Astrocyte (in vitro differentiated cells and primary cell): Measurements from ENCODE around the gene CNTN6. TPM values are rescaled to one million over a fixed set of nuclear protein-coding genes. Genes with fewer than 3 reads are reported as not detected.
"Not testable (repeated sequence)": the region's sequence is repeated elsewhere in the genome, so short reads cannot be mapped to it uniquely, and the experiment has no call there.

Experiments used
- DNase-seq: peaks from one replicate; pipeline ENCODE4 v3.0.0-alpha.2; 2010; ENCODE audit warnings: low read depth
- FAIRE-seq: peaks from 2 replicates; lab custom pipeline; 2011; peaks lifted over from hg19 to GRCh38; lab: Jason Lieb, UNC
- H2AFZ ChIP-seq: 2 replicates; pipeline ENCODE4 v1.6.0; 2012; ENCODE audit warnings: low read depth, low read length, inconsistent platforms
- H3K27ac ChIP-seq: 2 replicates; pipeline ENCODE4 v1.5.1; 2011; ENCODE audit warnings: low read depth, low read length, inconsistent platforms
- H3K27me3 ChIP-seq: 2 replicates; pipeline ENCODE4 v1.6.0; 2011; ENCODE audit warnings: low read length, inconsistent platforms; ENCODE audit not compliant: insufficient read depth
- H3K36me3 ChIP-seq: 2 replicates; pipeline ENCODE4 v1.5.1; 2011; ENCODE audit warnings: low read length, inconsistent platforms; ENCODE audit not compliant: insufficient read depth
- H3K4me1 ChIP-seq: 2 replicates; pipeline ENCODE4 v1.5.1; 2011; ENCODE audit warnings: low read length, inconsistent platforms; ENCODE audit not compliant: insufficient read depth
- H3K4me2 ChIP-seq: 2 replicates; pipeline ENCODE4 v1.6.0; 2012; ENCODE audit warnings: low read length, inconsistent platforms
- H3K4me3 ChIP-seq: 2 replicates; pipeline ENCODE4 v1.5.1; 2011; ENCODE audit warnings: low read depth, mild to moderate bottlenecking, low read length, inconsistent platforms; ENCODE audit not compliant: insufficient read depth
- H3K79me2 ChIP-seq: 2 replicates; pipeline ENCODE4 v1.6.0; 2012; ENCODE audit warnings: mild to moderate bottlenecking, low read length, inconsistent platforms; ENCODE audit not compliant: insufficient read depth
- H3K9ac ChIP-seq: 2 replicates; pipeline ENCODE4 v1.6.0; 2012; ENCODE audit warnings: mild to moderate bottlenecking, low read length, inconsistent platforms
- H3K9me3 ChIP-seq: 2 replicates; pipeline ENCODE4 v1.5.1; 2012; ENCODE audit warnings: low read depth, mild to moderate bottlenecking, low read length, inconsistent platforms; ENCODE audit not compliant: insufficient read depth
- H4K20me1 ChIP-seq: 2 replicates; pipeline ENCODE4 v1.6.0; 2012; ENCODE audit warnings: low read length, inconsistent platforms; ENCODE audit not compliant: insufficient read depth
- H3K27ac Mint-ChIP-seq: one replicate; pipeline ENCODE4 v1.8.0; 2021; ENCODE audit warnings: mild to moderate bottlenecking, mixed read lengths; ENCODE audit not compliant: unreplicated experiment
- H3K27me3 Mint-ChIP-seq: one replicate; pipeline ENCODE4 v1.8.0; 2021; ENCODE audit warnings: low read depth, mixed read lengths; ENCODE audit not compliant: unreplicated experiment
- H3K36me3 Mint-ChIP-seq: one replicate; pipeline ENCODE4 v1.8.0; 2021; ENCODE audit warnings: low read depth, mixed read lengths; ENCODE audit not compliant: unreplicated experiment
- H3K4me1 Mint-ChIP-seq: one replicate; pipeline ENCODE4 v1.8.0; 2021; ENCODE audit warnings: low read depth, mixed read lengths; ENCODE audit not compliant: unreplicated experiment
- H3K4me3 Mint-ChIP-seq: one replicate; pipeline ENCODE4 v1.8.0; 2021; ENCODE audit warnings: mild to moderate bottlenecking, moderate library complexity, mixed read lengths; ENCODE audit not compliant: unreplicated experiment
- H3K9me3 Mint-ChIP-seq: one replicate; pipeline ENCODE4 v1.8.0; 2021; ENCODE audit warnings: mild to moderate bottlenecking, mixed read lengths; ENCODE audit not compliant: unreplicated experiment
- CTCF ChIP-seq: IDR thresholded peaks from 2 replicates; pipeline ENCODE4 v1.5.1; 2011; ENCODE audit warnings: low read depth, mild to moderate bottlenecking, inconsistent platforms, low read length, moderate library complexity; ENCODE audit not compliant: insufficient read depth
- EZH2 ChIP-seq: IDR thresholded peaks from 2 replicates; pipeline ENCODE4 v1.6.1; 2012; ENCODE audit warnings: mild to moderate bottlenecking, low read length, inconsistent platforms; ENCODE audit not compliant: insufficient read depth
- total RNA-seq: library from RNA; stranded (reverse); gene quantifications from 2 replicates; pipeline ENCODE4 v1.2.1, GENCODE V29; 2021

CNTN6 gene
- total RNA-seq, 1 donor from 2014 or later, result not detected

- no peak overlapping the region for H3K27ac ChIP-seq
- TF ChIP-seq CTCF (no peak), EZH2 (no peak)
- H4K20me1 ChIP-seq, result no peaks in the 10 kb centered on the region
- Mint-ChIP-seq H3K4me1 (no peaks in the 10 kb centered on the region), H3K36me3 (no peaks in the 10 kb centered on the region), H3K27me3 (no peaks in the 10 kb centered on the region), H3K9me3 (no peaks in the 10 kb centered on the region), H3K27ac (no peak overlapping the region), H3K4me3 (no peak overlapping the region)
- H3K9ac ChIP-seq, result no peak overlapping the region
- no peaks in the 10 kb centered on the region for H3K79me2 ChIP-seq
- no peaks in the 10 kb centered on the region for H3K27me3 ChIP-seq
- H3K4me2 ChIP-seq, result no peak overlapping the region
- no peak for DNase-seq
- H3K36me3 ChIP-seq, result no peaks in the 10 kb centered on the region
- no peak overlapping the region for H2AFZ ChIP-seq
- H3K4me1 ChIP-seq, result no peaks in the 10 kb centered on the region
- peaks cover 4% of the 10 kb centered on the region for H3K9me3 ChIP-seq
- FAIRE-seq, result no peak
- no peak overlapping the region for H3K4me3 ChIP-seq
Observed at GRCh38 chr3:1380926-1381646, 288.3 kb downstream of the CNTN6 start.

GRCh38 chr3:1381647-1382036 lies 288.8 kb downstream of the CNTN6 start:
- Histone ChIP-seq H3K9me3 (peaks cover 4% of the 10 kb centered on the region), H4K20me1 (no peaks in the 10 kb centered on the region), H3K4me1 (no peaks in the 10 kb centered on the region), H3K9ac (no peak overlapping the region), H3K27me3 (no peaks in the 10 kb centered on the region), H3K36me3 (no peaks in the 10 kb centered on the region), H3K4me3 (no peak overlapping the region), H2AFZ (no peak overlapping the region), H3K79me2 (no peaks in the 10 kb centered on the region), H3K27ac (no peak overlapping the region), H3K4me2 (no peak overlapping the region)
- Mint-ChIP-seq H3K36me3 (no peaks in the 10 kb centered on the region), H3K4me3 (no peak overlapping the region), H3K4me1 (no peaks in the 10 kb centered on the region), H3K27ac (no peak overlapping the region), H3K27me3 (no peaks in the 10 kb centered on the region), H3K9me3 (no peaks in the 10 kb centered on the region)
- FAIRE-seq, result no peak
- no peak for DNase-seq
- TF ChIP-seq CTCF (no peak), EZH2 (no peak)

- not testable (repeated sequence) for H3K27me3 ChIP-seq, H3K4me3 ChIP-seq, H3K27me3 Mint-ChIP-seq, H3K36me3 Mint-ChIP-seq, DNase-seq, H3K9me3 ChIP-seq, FAIRE-seq, H4K20me1 ChIP-seq, H3K79me2 ChIP-seq, H3K9ac ChIP-seq, H3K4me1 Mint-ChIP-seq, H3K36me3 ChIP-seq, H3K4me3 Mint-ChIP-seq, H3K9me3 Mint-ChIP-seq, H3K4me2 ChIP-seq, H3K4me1 ChIP-seq, H3K27ac Mint-ChIP-seq, H2AFZ ChIP-seq, H3K27ac ChIP-seq
Observed at GRCh38 chr3:1387396-1387905, 294.6 kb downstream of the CNTN6 start.
